Gastroesophageal sphincter (tissue), 4 donors: ENCODE measurements around the gene LDLRAD4. TPM values are rescaled to one million over a fixed set of nuclear protein-coding genes. Genes with fewer than 3 reads are reported as not detected.

ENCODE experiments used
- ATAC-seq: fragments of 150-250 bp; one replicate; pipeline ENCODE4 v1.9.1; 2016; ENCODE audit warnings: mild to moderate bottlenecking, moderate library complexity
- H3K27ac ChIP-seq, 4 donors: fragments of 200-600 bp; sonication (generic) in 3 of 4; 1 replicate in 3 of 4; 2 replicates in 1 of 4; pipeline ENCODE4 v1.5.1; 2016 to 2019
- H3K27me3 ChIP-seq: fragments of 200-600 bp; sonication (generic); one replicate; pipeline ENCODE4 v1.5.1; 2019
- H3K36me3 ChIP-seq, 2 donors: fragments of 200-600 bp; sonication (generic); one replicate each; pipeline ENCODE4 v1.5.1; 2019; ENCODE audit warnings: control low read depth in 1 of 2
- H3K4me1 ChIP-seq, 3 donors: fragments of 200-600 bp; sonication (generic); 1 replicate in 2 of 3; 2 replicates in 1 of 3; pipeline ENCODE4 v1.5.1; 2016 to 2019; ENCODE audit warnings: control low read depth in 2 of 3
- H3K4me3 ChIP-seq, 2 donors: fragments of 200-600 bp; sonication (generic); one replicate each; pipeline ENCODE4 v1.5.1; 2019; ENCODE audit warnings: mild to moderate bottlenecking in 1 of 2, moderate library complexity in 1 of 2
- H3K9me3 ChIP-seq, 3 donors: fragments of 200-600 bp; sonication (generic); one replicate each; pipeline ENCODE4 v1.5.1; 2017 to 2019; ENCODE audit warnings: control low read depth in 2 of 3
- EP300 ChIP-seq: sonication (generic); formaldehyde crosslinking; IDR thresholded peaks from one replicate; pipeline ENCODE4 v1.6.1; 2017; ENCODE audit warnings: antibody characterized with exemption, mild to moderate bottlenecking
- POLR2A ChIP-seq, 2 donors: fragments of 450-650 bp; IDR thresholded peaks; one replicate each; pipeline ENCODE4 v1.6.1; 2017; ENCODE audit warnings: antibody characterized with exemption in 2 of 2, mild to moderate bottlenecking in 2 of 2, moderate library complexity in 1 of 2
- POLR2AphosphoS5 ChIP-seq: sonication (generic); formaldehyde crosslinking; IDR thresholded peaks from one replicate; pipeline ENCODE4 v1.6.1; 2017; ENCODE audit warnings: antibody characterized with exemption
- WGBS, 2 donors: methylation state at CpG; one replicate each; pipeline ENCODE4 v1.1.5; 2018; ENCODE audit warnings: low coverage in 1 of 2; 5-methylcytosine and 5-hydroxymethylcytosine counted together
- total RNA-seq, 4 donors: library from RNA; depleted of rRNA; stranded (reverse); fragments of >200 nt; gene quantifications; one replicate each; pipeline ENCODE4 v1.1.0, GENCODE V29; 2016
- TF ChIP-seq, protein P1 (sequence below), 4 experiments: fragments of 200-600 bp in 2 of 4; fragments of 450-650 bp in 2 of 4; sonication (generic) in 1 of 4; IDR thresholded peaks; one replicate each; pipeline ENCODE4 v1.5.1; 2017 to 2019; ENCODE audit warnings: antibody characterized with exemption in 4 of 4, mild to moderate bottlenecking in 2 of 4, moderate library complexity in 2 of 4

LDLRAD4 gene
- total RNA-seq, 4 donors from 2014 or later: 28.1 to 85.9 (median 55.2) TPM

DNA sequence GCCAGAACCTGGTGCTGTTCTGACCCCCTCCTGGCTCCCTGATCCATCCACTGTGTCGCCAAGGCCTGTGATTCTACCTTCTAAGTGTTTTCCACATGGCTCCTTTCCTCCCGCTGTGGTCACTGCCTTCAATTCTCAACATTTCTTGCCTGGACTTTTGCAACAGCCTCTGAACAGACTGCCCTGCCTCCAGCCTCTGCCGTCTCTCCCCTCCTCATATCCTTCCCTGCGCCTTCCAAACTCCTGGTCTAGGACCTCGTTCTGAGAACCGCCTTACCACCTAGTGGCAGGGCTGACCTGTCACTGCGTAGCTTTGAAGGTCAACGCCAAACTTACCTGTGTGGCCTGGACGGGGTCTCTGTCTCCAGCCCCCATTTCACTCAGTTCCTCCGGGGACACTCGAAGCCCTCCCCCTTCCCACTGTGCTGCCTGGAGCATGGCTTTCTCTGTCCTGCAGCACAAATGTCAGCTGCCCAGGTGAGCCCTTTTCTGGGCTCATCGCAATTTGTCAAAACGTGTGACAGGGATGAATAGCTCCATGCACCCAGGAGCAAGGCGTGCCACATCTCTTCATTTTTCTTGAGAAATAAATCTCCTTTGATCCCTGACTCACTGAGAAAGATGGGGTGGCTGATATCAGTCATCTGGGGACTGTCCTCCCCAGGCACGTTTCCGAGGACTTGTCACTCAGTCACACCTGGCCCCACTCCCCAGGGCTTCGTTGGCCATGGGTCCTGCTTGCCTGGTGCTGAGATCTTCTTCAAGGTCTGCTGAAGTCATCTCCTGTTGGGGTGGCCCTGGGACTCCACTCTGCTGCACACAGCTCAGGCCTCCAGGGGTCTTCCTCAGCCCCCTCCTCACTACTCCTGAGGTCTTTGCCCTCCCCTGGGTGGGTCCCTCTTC lies 46.7 kb downstream of the LDLRAD4 start:
- peaks cover 16 to 100% (median 77%) of the 10 kb centered on the region in 3 donors for H3K4me1 ChIP-seq
- no peaks in the 10 kb centered on the region for H3K36me3 ChIP-seq
- no peaks in the 10 kb centered on the region for H3K9me3 ChIP-seq
- no peaks in the 10 kb centered on the region for H3K27me3 ChIP-seq
- no peak overlapping the region for H3K4me3 ChIP-seq
- no peak for ATAC-seq
- peak overlapping the region; percentile 30 to 87 (median 84) for H3K27ac ChIP-seq
- 87 to 90% methylated on average over 5 to 13 of the region's 17 CpGs for WGBS, 2 donors
- TF ChIP-seq EP300 (no peak), POLR2AphosphoS5 (no peak), POLR2A (IDR thresholded peaks at IDR 0.05) (no peak)
- TF ChIP-seq, protein P1, sequence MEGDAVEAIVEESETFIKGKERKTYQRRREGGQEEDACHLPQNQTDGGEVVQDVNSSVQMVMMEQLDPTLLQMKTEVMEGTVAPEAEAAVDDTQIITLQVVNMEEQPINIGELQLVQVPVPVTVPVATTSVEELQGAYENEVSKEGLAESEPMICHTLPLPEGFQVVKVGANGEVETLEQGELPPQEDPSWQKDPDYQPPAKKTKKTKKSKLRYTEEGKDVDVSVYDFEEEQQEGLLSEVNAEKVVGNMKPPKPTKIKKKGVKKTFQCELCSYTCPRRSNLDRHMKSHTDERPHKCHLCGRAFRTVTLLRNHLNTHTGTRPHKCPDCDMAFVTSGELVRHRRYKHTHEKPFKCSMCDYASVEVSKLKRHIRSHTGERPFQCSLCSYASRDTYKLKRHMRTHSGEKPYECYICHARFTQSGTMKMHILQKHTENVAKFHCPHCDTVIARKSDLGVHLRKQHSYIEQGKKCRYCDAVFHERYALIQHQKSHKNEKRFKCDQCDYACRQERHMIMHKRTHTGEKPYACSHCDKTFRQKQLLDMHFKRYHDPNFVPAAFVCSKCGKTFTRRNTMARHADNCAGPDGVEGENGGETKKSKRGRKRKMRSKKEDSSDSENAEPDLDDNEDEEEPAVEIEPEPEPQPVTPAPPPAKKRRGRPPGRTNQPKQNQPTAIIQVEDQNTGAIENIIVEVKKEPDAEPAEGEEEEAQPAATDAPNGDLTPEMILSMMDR (IDR thresholded peaks at IDR 0.05): no peak

DNA sequence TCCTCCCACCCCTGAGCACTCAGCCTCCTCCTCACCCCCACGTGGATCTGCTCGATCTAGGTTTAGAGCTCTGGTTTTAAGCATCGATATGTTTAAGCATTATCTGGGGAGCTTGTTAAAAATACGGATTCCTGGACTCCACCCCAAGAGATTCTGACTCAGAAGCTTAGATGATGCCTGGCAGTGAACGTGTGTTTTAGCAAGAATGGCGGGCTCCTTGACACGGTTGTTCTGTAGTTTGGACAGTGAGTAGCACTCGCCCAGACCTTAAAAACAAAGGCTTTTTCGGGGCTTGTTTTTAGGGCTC lies 47.3 kb downstream of the LDLRAD4 start:
- Histone ChIP-seq H3K27ac (peak overlapping the region; percentile 30 to 87 (median 84)), H3K27me3 (no peaks in the 10 kb centered on the region), H3K36me3 (no peaks in the 10 kb centered on the region), H3K4me1 (peaks cover 12 to 100% (median 75%) of the 10 kb centered on the region in 3 donors), H3K4me3 (no peak overlapping the region), H3K9me3 (no peaks in the 10 kb centered on the region)
- no peak for ATAC-seq
- TF ChIP-seq POLR2A (IDR thresholded peaks at IDR 0.05) (no peak), POLR2AphosphoS5 (no peak), EP300 (no peak)
- TF ChIP-seq, protein P1 (IDR thresholded peaks at IDR 0.05): no peak
- WGBS, 2 donors: 44 to 63% methylated on average over 5 to 8 of the region's 9 CpGs

DNA sequence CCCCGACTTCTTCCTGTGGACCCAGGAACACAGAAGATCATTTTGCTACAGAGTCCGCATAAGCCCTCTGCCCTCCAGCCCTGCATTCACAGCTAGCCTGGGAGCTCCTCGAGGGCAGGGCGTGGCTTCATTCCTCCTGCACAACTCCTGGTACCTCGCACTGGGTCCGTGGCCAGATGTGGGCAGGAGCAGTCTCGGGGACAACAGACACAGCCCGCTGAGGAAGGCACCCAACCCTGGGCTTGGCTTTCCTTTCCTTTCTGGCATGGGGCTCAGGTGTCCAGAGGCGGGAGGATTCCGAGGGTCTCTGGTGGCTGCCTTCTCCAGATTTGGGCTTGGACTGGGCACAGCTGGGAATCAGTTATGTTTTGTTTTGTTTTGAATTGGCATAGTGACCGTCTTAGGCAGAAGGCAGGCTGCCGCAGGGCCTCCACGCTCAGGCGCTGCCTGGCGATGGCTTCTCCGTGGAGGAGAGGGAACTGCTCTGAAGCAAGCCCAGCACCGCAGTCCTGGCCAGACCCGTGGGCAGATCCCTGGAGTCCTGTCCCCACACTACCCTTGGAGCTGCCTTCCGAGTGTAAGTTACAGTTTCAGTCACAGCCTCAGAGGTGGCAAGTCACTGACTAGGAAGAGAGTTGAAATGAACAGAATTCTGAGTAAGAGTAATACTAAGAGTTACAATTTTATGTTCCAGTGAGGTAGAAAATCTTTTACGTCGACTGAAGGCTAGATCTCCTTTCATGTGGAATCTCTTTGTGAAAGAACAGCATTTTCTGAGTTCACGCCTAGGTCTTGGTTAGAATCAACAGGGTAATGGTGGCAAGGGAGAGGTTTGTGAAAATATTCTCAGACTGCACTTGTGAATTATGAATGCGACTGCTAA lies 47.9 kb downstream of the LDLRAD4 start:
- 27 to 48% methylated on average over 5 to 10 of the region's 23 CpGs for whole genome bisulfite sequencing, 2 donors
- Histone ChIP-seq H3K4me1 (peaks cover 12 to 100% (median 72%) of the 10 kb centered on the region in 3 donors), H3K36me3 (no peaks in the 10 kb centered on the region), H3K9me3 (no peaks in the 10 kb centered on the region), H3K27me3 (no peaks in the 10 kb centered on the region), H3K4me3 (peak overlapping the region in 1 of 2 donors; percentile 30), H3K27ac (peak overlapping the region; percentile 30 to 87 (median 84))
- TF ChIP-seq POLR2A (IDR thresholded peaks at IDR 0.05) (no peak), EP300 (no peak), POLR2AphosphoS5 (no peak)
- TF ChIP-seq, protein P1 (IDR thresholded peaks at IDR 0.05): no peak
- peak; percentile 37 for ATAC-seq

DNA sequence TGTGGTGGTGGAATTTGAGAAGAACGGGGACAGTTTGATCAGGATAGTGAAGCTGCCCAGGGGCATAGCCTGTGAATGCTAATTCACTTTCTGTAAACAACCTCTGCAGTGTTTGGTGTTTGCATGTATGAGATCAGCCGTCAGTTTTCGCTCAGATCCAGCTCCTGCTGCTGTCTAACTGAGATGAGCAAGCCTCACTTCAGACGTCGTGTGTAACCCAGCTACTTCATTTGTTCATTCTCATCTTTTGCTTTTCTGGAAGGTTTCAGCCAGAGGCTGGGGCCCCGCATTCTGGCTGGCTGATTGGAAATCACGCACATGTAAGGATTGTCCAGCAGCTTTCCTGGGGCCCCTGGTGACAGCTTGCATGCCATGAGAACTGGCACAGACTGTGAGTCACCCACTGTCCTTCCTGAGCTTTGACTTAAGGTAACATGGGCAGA lies 48.9 kb downstream of the LDLRAD4 start:
- H3K9me3 ChIP-seq: no peaks in the 10 kb centered on the region
- 37 to 56% methylated on average over 3 to 7 of the region's 7 CpGs for WGBS, 2 donors
- H3K4me1 ChIP-seq: peaks cover 8 to 100% (median 63%) of the 10 kb centered on the region in 3 donors
- H3K36me3 ChIP-seq: no peaks in the 10 kb centered on the region
- ATAC-seq: no peak
- H3K27me3 ChIP-seq: no peaks in the 10 kb centered on the region
- H3K27ac ChIP-seq: peak overlapping the region; percentile 77 to 87 (median 84)
- no peak for TF ChIP-seq POLR2AphosphoS5
- TF ChIP-seq POLR2A (IDR thresholded peaks at IDR 0.05): no peak
- no peak for TF ChIP-seq EP300
- TF ChIP-seq, protein P1 (IDR thresholded peaks at IDR 0.05): no peak
- H3K4me3 ChIP-seq: no peak overlapping the region
